HG03095 (cell line): ENCODE results near the gene KLHL40.

Experiments
- ATAC-seq: cut with Tn5 transposase; IDR thresholded peaks from one replicate; pipeline ENCODE4 v1.9.1; 2021; ENCODE audit warnings: moderate library complexity; ENCODE audit not compliant: unreplicated experiment

Gene KLHL40

GRCh38 chr3:42656680-42657610 lies 28.4 kb upstream of the KLHL40 start:
- no peak for ATAC-seq

GRCh38 chr3:42657675-42658074 lies 27.7 kb upstream of the KLHL40 start:
- ATAC-seq: no peak

- ATAC-seq: no peak
Observed at GRCh38 chr3:42658091-42658770, 27.1 kb upstream of the KLHL40 start.

DNA sequence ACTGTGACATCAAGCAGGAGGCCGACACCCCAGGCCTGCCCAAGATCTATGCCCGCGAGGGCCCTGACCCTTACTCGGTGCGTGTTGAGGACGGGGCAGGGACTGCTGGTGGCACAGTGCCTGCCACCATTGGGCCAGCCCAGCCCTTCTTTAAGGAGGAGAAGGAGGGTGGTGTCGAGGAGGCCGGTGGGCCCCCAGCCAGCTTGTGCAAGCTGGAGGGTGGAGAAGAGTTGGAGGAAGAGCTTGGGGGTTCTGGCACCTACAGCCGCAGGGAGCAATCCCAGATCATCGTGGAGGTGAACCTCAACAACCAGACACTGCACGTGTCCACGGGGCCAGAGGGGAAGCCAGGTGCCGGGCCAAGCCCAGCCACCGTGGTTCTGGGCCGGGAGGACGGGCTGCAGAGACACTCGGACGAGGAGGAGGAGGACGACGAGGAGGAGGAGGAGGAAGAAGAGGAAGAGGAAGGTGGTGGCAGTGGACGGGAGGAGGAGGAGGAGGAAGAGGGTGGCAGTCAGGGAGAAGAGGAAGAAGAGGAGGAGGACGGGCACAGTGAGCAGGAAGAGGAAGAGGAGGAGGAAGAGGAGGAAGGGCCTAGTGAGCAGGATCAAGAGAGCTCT lies 26.5 kb upstream of the KLHL40 start:
- no peak for ATAC-seq

DNA sequence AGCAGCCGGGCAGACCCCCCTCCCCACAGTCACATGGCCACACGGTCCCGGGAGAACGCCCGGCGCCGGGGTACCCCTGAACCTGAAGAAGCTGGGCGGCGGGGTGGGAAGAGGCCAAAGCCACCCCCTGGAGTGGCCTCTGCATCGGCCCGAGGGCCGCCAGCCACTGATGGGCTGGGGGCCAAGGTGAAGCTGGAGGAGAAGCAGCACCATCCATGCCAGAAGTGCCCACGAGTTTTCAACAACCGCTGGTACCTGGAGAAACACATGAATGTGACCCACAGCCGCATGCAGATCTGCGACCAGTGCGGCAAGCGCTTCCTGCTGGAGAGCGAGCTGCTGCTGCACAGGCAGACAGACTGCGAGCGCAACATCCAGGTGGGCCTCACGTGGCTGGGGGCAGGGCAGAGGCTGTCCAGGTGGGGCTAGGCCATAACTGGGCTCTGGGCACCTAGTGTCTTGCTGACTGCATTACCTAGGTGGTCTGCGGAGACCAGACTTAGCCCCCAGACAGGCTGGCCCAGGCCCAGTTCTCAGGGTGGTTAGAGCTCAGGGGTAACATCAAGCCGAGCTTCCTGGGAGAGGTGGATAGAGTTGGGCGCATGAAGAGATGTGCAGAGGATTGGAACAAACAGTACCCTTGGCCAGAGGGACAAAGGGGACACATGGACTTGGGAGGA lies 25.7 kb upstream of the KLHL40 start:
- ATAC-seq: no peak

- ATAC-seq: no peak
Observed at GRCh38 chr3:42660131-42660715, 25.1 kb upstream of the KLHL40 start.

DNA sequence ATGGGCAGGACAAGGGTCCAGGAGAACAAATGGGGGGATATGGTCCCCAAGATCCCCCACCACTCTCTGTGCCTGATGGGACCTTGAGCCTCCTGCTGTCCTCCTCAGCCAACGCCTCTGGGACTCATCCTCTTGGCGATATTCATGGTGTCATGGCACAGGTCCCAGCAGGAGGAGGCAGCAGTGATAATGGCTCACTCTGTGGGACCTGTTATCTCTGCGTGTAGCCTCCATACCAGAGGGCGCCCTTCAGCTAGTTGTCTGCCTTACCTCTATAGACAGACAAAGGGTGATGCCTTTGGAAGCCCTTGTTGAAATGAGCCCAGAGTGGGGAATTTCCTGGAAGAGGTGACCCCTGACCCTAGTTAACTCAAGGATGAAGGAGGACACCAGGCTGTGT lies 24.4 kb upstream of the KLHL40 start:
- ATAC-seq: no peak

GRCh38 chr3:42661593-42662022 lies 23.7 kb upstream of the KLHL40 start:
- no peak for ATAC-seq

GRCh38 chr3:42662037-42662812 lies 23.1 kb upstream of the KLHL40 start:
- ATAC-seq: no peak

- no peak for ATAC-seq
Observed at GRCh38 chr3:42662813-42663535, 22.4 kb upstream of the KLHL40 start.

- ATAC-seq: peak; percentile 64
Observed at GRCh38 chr3:42663581-42664437, 21.5 kb upstream of the KLHL40 start.

GRCh38 chr3:42664438-42664803 lies 20.9 kb upstream of the KLHL40 start:
- no peak for ATAC-seq

GRCh38 chr3:42665050-42665878 lies 20.1 kb upstream of the KLHL40 start:
- ATAC-seq: no peak

DNA sequence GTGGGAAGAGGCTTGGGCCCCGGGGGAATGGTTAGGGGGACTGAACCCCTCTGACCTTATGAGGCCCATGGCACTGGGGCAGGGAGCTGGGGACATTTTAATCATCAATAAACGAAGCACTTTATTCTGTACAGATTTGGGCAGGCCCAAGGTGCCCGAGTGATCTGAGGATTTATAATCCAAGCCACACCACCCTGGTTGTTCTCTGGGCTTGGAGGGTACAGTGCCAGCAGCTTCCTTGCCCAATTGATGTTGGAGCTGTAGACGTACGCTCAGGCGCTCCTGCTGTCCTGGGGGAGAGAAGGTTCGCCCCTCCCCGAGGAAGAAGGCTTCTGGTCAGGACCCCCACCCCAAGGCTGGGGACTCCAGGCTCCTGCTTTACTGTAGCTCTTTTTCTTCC lies 19.3 kb upstream of the KLHL40 start:
- no peak for ATAC-seq

DNA sequence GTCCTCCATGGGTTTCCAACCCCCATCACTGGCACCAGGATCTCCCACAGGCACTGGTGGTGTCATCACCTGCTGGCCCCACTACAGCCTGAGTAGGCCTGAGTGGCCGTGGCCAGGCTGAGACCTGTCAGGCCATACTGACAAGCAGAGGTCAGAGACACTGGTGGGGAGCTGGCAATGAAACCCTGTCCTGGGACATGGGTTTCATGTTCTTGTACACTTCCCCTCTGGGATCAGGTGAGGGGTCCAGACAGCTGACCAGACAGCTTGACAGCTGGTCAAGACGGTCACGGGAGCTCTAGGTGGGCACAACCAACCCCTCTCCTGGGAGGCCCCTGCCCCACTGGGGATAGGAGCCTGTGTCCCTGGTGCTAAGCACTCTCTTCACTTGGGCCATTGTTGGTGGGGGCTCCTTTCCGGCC lies 18.7 kb upstream of the KLHL40 start:
- ATAC-seq: no peak

DNA sequence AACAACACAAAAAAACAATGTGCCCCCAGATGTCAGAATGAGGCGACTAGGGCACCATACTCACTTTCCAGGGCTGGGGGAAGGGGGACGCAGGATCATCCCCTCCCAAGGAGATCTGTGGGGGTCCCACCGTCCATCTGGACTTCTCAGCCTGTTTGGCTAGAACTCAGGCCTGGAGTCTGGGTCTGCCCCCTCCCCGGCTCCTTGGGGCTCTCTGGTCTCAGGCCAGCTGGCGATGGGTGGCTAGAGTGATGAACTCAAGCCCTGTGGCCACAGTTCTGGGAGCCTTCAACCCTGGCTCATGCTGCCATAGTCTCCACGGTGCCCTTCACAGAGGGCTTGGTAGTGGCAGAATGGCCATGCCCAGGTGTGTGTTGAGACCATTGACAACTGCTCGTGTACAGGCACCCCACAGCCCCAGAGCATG lies 18.2 kb upstream of the KLHL40 start:
- ATAC-seq: no peak
